ENCODE data around the gene HPCAL4. TPM values are rescaled to one million over a fixed set of nuclear protein-coding genes. Genes with fewer than 3 reads are reported as not detected.

Gene HPCAL4
- total RNA-seq, 4 donors from 2014 or later: not detected

GRCh38 chr1:39713557-39713956, 22.3 kb upstream of the HPCAL4 start:
- WGBS, 2 donors: 85 to 90% methylated on average over 5 of the region's 5 CpGs
- H3K27me3 ChIP-seq: peaks cover 0 to 28% of the 10 kb centered on the region in 2 donors
- no peaks in the 10 kb centered on the region for H3K36me3 ChIP-seq
- H3K27ac ChIP-seq: no peak overlapping the region
- no peak for DNase-seq (ENCODE audit: low spot score in 2 of 2)
- no peak for TF ChIP-seq CTCF (IDR thresholded peaks at IDR 0.05)
- no peak for TF ChIP-seq EP300 (IDR thresholded peaks at IDR 0.05)
- no peak for TF ChIP-seq POLR2A (IDR thresholded peaks at IDR 0.05)
- H3K9me3 ChIP-seq: no peaks in the 10 kb centered on the region
- no peaks in the 10 kb centered on the region for H3K4me1 ChIP-seq
- no peak overlapping the region for H3K4me3 ChIP-seq

GRCh38 chr1:39711966-39712340, 20.7 kb upstream of the HPCAL4 start:
- no peak for TF ChIP-seq CTCF (IDR thresholded peaks at IDR 0.05)
- no peak for TF ChIP-seq EP300 (IDR thresholded peaks at IDR 0.05)
- no peak for TF ChIP-seq POLR2A (IDR thresholded peaks at IDR 0.05)
- no peaks in the 10 kb centered on the region for H3K9me3 ChIP-seq
- no peaks in the 10 kb centered on the region for H3K36me3 ChIP-seq
- 70 to 77% methylated on average over 6 of the region's 6 CpGs for WGBS, 2 donors
- peaks cover 0 to 19% of the 10 kb centered on the region in 2 donors for H3K27me3 ChIP-seq
- no peak for DNase-seq (ENCODE audit: low spot score in 2 of 2)
- no peak overlapping the region for H3K27ac ChIP-seq
- H3K4me3 ChIP-seq: no peak overlapping the region
- no peaks in the 10 kb centered on the region for H3K4me1 ChIP-seq

- no peak for DNase-seq (ENCODE audit: low spot score in 2 of 2)
- TF ChIP-seq POLR2A (IDR thresholded peaks at IDR 0.05): no peak
- TF ChIP-seq EP300 (IDR thresholded peaks at IDR 0.05): no peak
- no peak for TF ChIP-seq CTCF (IDR thresholded peaks at IDR 0.05)
- no peaks in the 10 kb centered on the region for H3K9me3 ChIP-seq
- WGBS, 2 donors: 58 to 63% methylated on average over 12 of the region's 12 CpGs
- H3K36me3 ChIP-seq: no peaks in the 10 kb centered on the region
- no peak overlapping the region for H3K4me3 ChIP-seq
- peaks cover 0 to 15% of the 10 kb centered on the region in 2 donors for H3K27me3 ChIP-seq
- no peaks in the 10 kb centered on the region for H3K4me1 ChIP-seq
- no peak overlapping the region for H3K27ac ChIP-seq
Observed at GRCh38 chr1:39711104-39711965, 20.1 kb upstream of the HPCAL4 start.

GRCh38 chr1:39707506-39707905, 16.3 kb upstream of the HPCAL4 start:
- Histone ChIP-seq H3K27me3 (no peaks in the 10 kb centered on the region), H3K4me3 (no peak overlapping the region), H3K4me1 (no peaks in the 10 kb centered on the region), H3K36me3 (no peaks in the 10 kb centered on the region), H3K9me3 (no peaks in the 10 kb centered on the region), H3K27ac (no peak overlapping the region)
- no peak for TF ChIP-seq CTCF (IDR thresholded peaks at IDR 0.05)
- no peak for TF ChIP-seq EP300 (IDR thresholded peaks at IDR 0.05)
- no peak for TF ChIP-seq POLR2A (IDR thresholded peaks at IDR 0.05)
- 87 to 93% methylated on average over 4 of the region's 4 CpGs for WGBS, 2 donors
- DNase-seq (ENCODE audit: low spot score in 2 of 2): no peak

- 96 to 100% methylated on average over 1 of the region's 1 CpG for WGBS, 2 donors
- TF ChIP-seq POLR2A (IDR thresholded peaks at IDR 0.05) (no peak), CTCF (IDR thresholded peaks at IDR 0.05) (no peak), EP300 (IDR thresholded peaks at IDR 0.05) (no peak)
- DNase-seq (ENCODE audit: low spot score in 2 of 2): no peak
- peaks cover 0 to 10% (median 0%) of the 10 kb centered on the region in 4 donors for H3K4me1 ChIP-seq
- no peaks in the 10 kb centered on the region for H3K27me3 ChIP-seq
- H3K27ac ChIP-seq: no peak overlapping the region
- no peaks in the 10 kb centered on the region for H3K9me3 ChIP-seq
- no peak overlapping the region for H3K4me3 ChIP-seq
- H3K36me3 ChIP-seq: no peaks in the 10 kb centered on the region
Observed at GRCh38 chr1:39704757-39705156, 13.5 kb upstream of the HPCAL4 start.

All from tibial nerve (tissue), 4 donors.